Raji (cell line): ENCODE data around the gene EFEMP2.

Source experiments
- POLR2A ChIP-seq: IDR thresholded peaks from 2 replicates; pipeline ENCODE4 v1.6.1; 2011; ENCODE audit warnings: low read depth, low read length, control low read depth; ENCODE audit not compliant: insufficient read depth

The EFEMP2 gene

DNA sequence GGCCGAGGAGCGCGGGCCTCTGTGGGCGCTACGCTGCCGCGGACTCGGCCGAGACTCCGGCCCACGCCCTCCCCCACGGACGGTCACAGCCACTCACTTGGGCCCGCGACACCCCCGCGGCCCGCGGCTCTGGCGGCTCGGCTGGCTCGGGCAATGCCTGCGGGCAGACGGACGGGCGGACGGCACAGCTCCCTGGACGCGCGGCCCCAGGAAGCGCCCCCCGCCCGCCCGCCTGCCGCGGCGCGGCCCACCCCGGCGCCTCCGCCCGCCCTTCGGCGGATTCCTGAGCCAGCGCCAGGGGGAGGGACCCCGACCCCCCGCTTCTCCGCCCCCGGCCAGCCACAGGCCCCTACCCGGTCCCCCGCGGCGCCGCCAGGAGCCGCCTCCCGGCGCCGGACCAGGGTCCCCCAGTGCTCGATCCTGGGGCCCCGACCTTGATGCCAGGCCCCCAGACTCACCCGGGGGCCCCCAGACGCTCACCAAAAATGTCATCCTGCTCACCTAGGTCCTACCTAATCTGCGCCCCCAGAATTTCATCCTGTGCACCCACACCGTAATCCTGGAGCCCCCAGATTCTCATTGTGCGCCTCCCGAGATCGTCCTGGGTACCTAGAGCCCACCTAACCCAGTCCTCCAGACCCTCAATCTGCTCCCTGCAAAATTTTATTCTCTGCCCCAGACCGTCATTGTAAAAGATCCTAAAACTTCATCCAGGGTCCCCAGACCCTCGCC is at the start of gene EFEMP2:
TSS of gene EFEMP2 (minus strand) at position 215 of the 732 bp plus-strand sequence. CDS start 446 bp downstream, outside the sequence.
- no peak for TF ChIP-seq POLR2A

DNA sequence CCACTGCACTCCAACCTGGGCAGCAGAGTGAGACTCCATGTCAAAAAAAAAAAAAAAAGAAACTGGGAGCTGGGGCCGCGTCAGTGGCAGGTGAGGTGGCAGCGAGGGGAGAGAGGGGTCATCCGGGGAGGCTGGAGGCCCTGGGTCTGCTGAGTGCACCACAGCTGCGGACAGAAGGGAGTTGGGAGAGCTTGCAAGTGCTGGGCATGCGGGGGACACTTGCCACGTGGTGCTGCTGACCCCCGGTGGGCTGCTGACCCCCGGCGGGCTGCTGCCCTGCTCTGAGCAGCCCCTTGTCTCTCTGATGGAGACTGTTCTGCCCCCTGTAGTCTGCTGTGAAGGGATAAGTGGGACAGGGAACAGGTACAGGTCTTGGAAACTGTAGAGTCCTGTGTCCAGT is 49.3 kb upstream of the EFEMP2 start:
- no peak for TF ChIP-seq POLR2A

DNA sequence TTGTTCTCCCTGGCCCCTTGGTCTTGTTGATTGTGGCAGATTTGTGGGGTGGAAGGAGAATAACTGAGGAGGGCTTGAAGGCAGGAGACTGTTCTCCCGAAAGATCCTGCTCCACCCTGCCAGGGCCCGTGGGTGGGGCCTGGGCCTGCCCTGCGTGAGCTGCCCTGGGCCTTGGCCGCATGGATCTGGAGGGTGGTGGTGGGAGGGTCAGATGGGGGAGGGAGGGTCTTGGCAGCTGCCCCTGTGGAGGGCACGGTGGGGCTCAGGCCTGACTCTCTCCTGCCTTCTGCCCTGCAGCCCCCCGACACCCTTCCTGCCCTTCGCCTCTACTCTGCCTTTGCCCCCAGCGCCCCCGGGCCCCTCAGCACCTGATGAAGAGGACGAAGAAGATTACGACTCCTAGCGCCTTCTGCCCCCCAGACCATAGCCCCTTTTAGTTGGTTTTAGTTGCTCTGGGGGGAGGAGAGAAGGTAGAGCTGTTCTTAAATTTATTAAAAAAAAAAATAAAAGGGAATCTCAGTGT is 48.5 kb upstream of the EFEMP2 start:
- TF ChIP-seq POLR2A, result no peak

DNA sequence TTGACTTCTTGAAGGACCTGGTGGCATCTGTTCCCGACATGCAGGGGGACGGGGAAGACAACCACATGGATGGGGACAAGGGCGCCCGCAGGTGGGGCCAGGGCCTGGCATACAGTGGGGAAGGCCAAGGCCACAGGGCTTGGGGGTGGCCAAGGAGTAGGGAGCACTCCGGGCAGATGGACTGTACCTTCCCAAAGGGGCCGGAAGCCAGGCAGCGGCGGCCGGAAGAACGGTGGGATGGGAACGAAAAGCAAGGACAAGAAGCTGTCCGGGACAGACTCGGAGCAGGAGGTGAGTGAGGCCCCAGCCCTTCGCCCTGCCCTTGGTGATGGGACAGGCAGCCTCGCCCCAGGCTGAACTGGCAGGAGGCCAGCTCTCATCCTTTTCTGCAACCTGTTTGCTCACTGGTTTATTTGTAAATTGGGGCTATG is 47.8 kb upstream of the EFEMP2 start:
- TF ChIP-seq POLR2A, result no peak

DNA sequence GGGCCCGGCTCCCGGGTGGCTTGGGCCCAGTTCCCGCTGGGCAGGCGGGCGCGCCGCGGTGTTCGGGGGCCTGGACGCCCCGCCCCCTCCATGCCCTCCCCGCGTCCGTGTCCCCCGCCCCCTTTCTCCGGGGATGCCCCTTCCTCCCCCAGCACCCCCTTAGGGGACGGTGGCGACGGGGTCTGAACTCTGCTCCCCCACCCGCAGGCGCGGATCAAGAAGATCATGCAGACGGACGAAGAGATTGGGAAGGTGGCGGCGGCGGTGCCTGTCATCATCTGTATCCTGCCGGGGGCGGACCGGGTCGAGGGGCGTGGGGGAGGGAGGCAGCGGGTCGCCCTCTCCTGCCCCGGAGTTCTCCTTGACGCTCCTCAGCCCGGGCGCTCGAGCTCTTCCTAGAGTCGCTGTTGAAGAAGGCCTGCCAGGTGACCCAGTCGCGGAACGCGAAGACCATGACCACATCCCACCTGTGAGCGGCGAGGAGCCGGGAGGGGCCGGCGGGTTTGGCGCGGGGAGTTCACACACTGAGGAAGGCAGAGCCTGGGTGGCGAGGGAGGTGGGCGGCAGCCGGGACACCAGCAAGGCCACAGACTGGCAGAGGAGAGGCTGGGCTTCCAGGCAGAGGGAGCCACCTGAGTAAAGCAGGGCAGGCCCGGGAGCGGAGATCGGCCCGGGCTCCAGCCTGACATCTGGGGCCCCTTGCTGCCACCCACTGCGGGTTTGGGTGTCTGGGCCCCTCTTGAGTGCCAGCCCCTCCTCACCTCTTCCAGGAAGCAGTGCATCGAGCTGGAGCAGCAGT is 47.2 kb upstream of the EFEMP2 start:
- TF ChIP-seq POLR2A, result no peak

DNA sequence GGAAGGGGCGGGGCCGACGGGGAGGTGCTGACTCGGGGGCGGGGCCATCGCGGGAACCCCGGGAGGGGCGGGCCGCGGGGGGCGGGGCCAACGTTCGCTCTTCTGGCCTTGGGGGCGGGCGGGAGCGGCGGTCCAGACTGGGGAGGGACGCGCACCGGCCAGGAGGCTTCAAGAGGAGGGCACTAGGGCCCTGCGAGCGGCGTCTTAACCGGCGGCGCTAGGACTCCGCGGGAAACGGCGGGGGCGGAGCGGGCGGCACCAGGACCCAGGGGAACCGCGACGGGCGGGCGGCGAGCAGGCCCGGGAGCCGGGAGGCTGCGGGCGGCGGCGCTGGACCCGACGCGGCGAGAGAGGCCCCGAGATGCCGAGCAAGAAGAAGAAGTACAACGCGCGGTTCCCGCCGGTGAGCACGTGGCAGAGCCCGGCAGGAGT is 46.6 kb upstream of the EFEMP2 start, which contains the start of gene DRAP1:
TSS of gene DRAP1 (plus strand) at position 286 of the 432 bp plus-strand sequence. CDS start at position 362, 76 bp downstream.
- TF ChIP-seq POLR2A, result peak; percentile 56

DNA sequence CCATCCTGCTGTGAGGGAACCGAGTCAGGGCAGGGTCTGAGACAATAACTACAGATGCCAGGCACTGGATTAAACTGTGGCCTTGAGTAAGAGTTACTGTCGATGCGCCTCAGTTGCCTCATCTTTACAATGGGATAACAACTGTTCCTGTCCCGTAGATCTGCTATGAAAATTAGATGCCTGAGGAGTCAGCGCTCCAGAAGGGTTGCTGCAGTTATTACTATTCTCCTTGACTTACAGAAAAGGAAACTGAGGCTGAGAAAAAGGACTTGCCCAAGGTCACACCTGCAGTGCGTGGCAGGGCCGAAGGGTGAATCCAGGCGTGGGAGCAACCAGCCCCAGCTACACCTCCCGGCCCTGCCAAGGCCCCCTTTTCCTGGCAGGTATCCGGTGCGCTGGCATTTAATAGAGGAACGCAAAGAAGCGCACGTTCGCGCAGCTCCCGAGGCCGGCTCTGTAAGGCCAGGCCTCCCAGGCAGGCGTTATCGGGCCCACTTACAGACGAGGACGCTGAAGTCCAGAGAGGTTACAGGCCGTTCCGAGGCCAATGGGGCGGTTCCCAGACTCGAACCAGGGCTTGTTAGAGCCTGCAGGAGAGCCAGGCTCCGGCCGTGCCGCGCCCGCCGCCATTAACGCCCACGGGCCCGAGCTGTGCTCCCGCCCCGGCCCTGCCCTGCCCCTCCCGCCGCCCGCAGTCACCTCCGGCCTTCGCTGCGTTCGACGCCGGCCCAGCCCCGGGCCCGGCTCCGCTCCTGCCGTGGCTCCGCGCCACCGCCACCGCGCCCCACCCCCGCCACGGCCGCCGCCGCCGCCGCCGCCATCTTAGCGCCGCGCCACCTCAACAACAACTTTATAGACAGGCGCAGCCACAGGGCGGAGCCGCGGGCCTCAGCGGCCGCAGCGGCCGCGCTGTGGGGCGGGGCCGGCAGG is 45.9 kb upstream of the EFEMP2 start, which contains the start of gene C11orf68:
TSS of gene C11orf68 (minus strand) at position 852 of the 930 bp plus-strand sequence. CDS start at position 821, 31 bp downstream.
- no peak for TF ChIP-seq POLR2A

DNA sequence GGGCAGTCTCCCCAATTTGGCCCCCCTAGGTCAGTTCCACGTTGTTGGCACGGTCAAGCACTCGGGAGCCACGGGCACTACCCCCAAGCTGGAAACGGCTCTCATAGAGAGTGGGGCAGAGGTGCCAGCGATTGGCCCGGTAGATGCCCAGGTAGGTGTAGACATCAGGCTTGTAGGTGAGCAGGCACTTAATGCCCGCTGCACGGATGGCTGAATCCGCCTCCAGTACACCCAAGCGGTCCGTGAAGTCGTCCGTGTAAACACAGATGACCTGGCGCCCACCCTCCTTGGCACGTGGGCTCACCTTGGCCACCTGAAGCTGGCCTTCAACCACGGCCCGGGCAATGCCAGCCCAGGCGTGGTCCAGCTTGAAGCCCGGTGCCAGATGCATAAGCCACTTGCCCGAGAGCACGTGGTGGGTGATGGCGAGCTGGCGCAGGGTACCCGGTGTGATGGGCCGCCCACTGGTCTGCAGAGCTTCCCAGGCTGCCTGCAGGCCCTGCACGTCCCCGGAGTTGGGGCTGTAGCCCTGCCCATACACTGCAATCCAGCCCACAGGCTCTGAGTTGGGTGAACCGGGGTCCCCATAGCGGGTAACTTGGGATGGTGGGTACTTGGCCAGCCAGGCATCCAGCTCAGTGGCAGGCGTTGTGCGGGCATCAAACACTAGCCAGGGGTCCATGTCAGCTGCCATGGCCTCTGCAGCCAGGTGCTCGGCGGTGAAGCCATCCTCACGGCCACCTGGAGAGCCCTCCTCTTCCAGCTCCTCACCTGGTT is 45.0 kb upstream of the EFEMP2 start:
- TF ChIP-seq POLR2A, result no peak

DNA sequence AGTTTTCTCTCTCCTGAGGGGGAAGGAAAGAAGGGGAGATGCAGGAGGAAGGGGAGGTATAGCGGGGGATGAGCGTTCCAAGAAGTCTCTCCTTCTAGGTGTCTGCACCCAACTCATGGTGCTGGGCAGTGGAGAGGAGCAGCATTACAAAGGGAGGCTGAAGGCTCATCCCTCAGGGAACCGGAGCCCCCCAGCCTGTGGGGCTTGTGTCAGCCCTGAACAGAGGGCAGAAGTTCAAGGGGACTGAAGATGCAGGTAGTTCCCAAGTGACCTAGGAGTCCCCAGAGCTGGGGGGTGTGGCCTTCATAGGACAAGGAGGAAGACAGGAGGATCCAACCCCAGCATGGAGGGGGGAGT is 44.5 kb upstream of the EFEMP2 start:
- no peak for TF ChIP-seq POLR2A

DNA sequence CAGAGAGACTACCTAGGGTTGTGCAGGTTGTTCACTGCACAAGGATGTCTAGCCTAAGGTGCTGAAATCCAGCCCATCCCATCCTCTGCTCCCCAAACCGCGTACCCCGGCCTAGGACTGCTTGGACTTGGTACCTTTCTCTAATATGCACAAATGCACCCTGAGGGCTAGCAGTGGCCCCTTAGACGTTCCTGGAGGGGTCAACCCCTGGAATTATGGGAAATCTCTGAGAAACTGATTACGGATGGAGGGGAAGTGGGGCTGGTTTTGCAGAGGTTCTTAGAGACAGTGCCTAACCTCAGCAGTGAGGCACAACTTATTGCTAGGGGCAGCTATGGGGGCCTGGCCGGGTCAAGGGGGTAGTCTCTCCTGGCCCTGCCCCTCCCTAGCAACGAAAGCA is 43.8 kb upstream of the EFEMP2 start:
- TF ChIP-seq POLR2A, result no peak

DNA sequence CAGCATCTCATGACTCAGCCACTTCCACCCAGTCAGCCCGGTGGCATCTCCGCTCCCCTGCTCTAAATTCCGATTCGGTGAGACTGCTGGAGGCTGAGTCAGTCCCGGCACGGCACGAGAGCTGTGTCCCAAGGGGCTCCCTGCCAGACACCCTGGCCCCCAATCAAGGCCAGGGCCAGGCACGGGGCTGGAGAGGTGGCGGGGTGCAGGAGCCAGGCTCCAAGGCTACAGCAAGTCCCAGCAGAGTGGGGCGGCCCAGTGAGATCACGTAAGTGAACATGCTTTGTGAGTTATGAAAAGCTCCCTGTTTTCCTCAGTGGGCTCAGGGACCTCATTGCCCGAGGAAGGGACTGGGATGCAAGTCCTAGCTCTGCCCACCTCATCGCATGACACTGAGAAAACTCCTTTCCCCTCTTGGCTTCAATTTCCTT is 43.2 kb upstream of the EFEMP2 start:
- TF ChIP-seq POLR2A, result 0 out of 2 replicates have a peak, but pooled peaks have one; percentile 8

DNA sequence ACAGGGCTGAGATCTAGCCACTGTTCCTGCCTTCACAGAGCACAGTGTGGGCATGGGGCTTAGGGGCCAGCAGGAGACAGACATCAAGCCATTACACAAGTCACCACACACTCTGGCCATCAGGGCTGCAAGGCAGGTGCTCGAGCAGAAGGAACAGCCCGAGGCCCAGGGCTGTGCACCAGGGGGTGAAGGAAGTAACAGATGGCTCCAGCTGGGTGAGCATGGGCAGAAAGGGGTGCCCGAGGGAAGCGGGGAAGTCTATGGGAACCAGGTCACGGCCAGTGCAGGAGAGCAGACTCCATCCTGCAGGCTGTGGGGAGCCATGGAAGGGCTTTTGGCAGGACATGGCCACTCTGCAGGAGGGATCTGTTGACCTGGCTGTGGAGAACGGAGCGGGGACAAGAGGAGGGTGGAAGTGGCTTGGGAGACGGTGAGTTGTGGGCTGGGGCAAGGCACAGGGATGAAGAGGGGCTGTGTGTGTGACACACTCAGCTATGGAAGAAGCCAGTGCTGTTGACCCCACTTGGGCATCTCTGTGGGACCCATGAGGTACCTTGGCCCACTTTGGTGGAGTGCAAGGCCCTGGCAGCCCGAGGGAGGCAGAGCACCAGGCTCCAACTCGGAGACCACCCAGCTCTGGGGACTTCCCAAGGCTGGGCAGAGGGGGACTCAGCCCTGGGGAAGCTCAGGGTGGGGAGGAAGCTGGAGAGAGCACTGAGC is 42.7 kb upstream of the EFEMP2 start:
- no peak; the same call in 1 of the 2 replicates for TF ChIP-seq POLR2A

DNA sequence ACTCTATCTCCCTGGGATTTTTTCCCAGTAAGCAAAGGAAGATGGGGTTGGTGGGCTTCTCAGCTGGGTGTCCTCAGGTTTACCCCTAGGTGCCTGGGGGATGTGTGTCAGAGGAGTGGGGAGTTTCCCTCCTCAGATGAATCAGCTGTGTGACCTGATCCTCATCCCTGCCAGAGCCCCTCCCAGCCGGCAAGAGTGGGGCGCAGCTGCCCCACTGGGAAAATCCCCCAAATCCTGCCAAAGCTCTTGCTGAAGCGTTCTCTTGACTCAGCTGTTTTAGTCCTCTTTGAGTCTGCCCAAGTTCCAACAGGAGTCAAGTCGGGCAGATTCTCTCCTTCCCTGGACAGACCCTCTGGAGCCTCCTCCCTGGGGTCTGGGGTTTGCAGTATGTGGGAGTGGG is 40.2 kb upstream of the EFEMP2 start:
- no peak for TF ChIP-seq POLR2A
